HG03565 (cell line): ENCODE results near the gene ARPC1B.
"Not testable (repeated sequence)": the region's sequence is repeated elsewhere in the genome, so short reads cannot be mapped to it uniquely, and the experiment has no call there.

ENCODE experiments used
- ATAC-seq: cut with Tn5 transposase; IDR thresholded peaks from one replicate; pipeline ENCODE4 v1.9.1; 2021; ENCODE audit warnings: mild to moderate bottlenecking, moderate library complexity; ENCODE audit not compliant: unreplicated experiment

The ARPC1B gene

GRCh38 chr7:99374111-99375064 lies at the start of gene ARPC1B:
Gene ARPC1B (plus strand): TSS chr7:99374730. CDS start chr7:99385715, 10,985 bp downstream.
- ATAC-seq: peak; percentile 41

- no peak for ATAC-seq
Observed at GRCh38 chr7:99325001-99325493, 49.5 kb upstream of the ARPC1B start.

GRCh38 chr7:99325592-99326407 lies 48.7 kb upstream of the ARPC1B start, which contains the start of gene ARPC1A:
Gene ARPC1A (plus strand): TSS chr7:99325898. CDS start chr7:99333354, 7,456 bp downstream.
- peak; percentile 89 for ATAC-seq

- ATAC-seq: no peak
Observed at GRCh38 chr7:99326408-99326782, 48.1 kb upstream of the ARPC1B start.

DNA sequence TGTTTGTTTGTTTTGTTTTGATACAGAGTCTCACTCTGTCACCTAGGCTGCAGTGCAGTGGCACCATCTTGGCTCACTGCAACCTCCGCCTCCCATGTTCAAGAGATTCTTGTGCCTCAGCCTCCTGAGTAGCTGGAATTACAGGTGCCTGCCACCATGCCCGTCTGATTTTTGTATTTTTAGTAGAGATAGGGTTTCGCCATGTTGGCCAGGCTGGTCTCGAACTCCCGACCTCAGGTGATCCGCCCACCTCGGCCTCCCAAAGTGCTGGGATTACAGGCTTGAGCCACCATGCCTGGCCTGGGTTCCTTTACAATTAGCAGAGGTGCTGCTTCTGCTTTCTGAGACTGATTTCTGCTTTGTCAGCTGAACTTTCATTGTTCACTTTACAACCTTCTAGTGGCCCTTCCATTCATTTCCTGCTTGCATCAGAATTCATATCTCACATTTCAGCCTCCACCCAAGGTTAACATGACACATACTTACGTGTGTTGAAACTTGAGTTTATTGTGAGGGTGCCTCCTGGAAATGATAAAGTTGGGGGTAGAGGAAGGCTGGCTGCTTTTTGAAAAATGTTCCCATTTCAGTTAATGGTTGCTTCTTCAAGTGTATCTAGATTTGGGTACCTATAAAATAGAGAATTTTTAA lies 44.1 kb upstream of the ARPC1B start:
- not testable (repeated sequence) for ATAC-seq

- ATAC-seq: no peak
Observed at GRCh38 chr7:99331002-99331401, 43.5 kb upstream of the ARPC1B start.

DNA sequence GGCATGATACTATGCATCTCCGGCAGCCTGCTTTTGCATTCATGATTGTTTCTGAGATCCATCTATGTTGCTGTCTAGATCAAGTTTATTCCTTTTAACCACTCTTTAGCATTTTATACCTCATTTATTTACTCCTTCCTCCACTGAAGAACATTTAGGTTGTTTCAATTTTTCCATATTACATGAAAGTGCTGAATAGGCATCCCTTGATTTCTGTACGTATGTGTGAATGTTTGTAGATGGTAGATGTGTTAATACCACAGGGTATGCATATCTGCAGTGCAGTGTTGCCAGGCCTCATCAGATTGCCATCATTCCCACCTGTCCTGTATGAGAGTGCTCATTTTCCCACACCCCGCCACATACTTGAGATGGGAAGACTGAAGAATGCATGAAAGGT lies 34.9 kb upstream of the ARPC1B start:
- ATAC-seq: no peak

GRCh38 chr7:99340659-99341058 lies 33.9 kb upstream of the ARPC1B start:
- ATAC-seq: no peak

DNA sequence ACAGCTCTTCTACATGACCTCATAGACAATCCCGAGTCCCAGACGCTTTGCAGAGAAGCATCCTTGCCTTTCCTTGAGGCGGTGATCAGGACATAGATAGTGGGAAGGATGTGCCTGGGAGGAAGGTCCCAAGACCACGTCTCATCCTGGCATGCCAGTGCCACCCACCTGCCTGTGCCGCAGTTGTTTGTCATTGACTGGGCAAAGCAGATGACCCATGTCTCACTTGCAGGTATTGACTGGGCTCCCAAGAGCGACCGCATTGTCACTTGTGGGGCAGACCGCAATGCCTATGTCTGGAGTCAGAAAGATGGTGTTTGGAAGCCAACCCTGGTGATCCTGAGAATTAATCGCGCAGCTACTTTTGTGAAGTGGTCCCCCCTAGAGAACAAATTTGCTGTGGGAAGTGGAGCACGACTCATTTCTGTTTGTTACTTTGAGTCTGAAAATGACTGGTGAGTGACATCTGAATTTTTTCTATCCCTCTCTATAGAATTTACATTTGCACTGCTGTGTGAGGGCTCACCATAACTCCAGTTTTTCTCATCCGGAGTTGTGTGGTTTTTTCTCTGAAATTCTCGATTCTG lies 30.4 kb upstream of the ARPC1B start:
- ATAC-seq: no peak

- ATAC-seq: not testable (repeated sequence)
Observed at GRCh38 chr7:99350641-99351040, 23.9 kb upstream of the ARPC1B start.

DNA sequence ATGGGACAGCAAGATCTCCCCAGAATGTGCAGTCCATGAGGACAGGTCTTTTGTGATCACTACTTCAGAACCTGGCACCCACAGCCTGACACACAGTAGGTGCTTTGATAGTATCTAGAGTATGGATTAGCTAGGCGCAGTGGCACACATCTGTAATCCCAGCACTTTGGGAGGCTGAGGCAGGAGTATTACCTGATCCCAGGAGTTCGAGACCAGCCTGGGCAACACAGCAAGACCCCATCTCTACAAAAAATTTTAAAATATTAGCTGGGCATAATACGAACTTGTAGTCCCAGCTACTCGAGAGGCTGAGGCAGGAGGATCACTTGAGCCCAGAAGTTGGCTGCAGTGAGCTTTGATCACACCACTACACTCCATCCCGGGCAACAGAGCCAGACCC lies 22.3 kb upstream of the ARPC1B start:
- no peak for ATAC-seq

GRCh38 chr7:99355098-99355497 lies 19.4 kb upstream of the ARPC1B start:
- no peak for ATAC-seq

DNA sequence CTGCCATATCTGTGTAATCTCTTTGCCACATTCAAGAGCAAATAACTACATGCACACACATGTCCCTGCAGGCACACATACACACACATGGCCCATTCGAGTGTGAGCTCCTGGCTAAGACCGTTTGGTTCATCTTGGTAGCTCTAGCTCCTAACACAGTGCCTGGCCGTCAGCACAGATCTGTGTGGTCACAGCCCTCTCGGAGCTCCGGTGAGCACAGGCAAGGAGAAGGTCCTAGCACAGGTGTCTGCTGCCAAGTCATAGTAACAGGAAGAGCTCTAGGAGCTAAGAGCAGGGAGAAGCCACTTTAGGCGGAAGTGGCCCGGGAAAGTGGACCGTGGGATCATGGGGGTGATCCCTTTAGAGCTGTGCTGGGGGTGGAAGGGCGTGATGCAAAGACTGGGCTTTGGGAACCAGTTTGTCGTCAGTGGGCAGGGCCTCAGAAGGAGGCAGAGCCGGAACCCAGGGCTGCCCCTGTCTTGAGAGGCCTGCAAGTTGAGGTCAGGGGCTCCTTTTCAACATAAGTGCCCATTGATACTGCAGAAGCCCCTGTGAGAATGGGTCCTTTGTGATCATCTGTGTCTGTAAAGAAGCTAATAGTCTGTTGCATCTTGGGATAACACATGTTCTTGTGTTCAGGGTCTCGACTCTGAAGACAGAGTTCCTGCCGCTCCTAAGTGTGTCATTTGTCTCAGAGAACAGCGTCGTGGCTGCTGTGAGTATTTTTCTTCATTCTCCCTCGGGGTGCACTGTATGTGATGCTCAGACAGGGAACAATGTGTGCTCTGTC lies 16.6 kb upstream of the ARPC1B start:
- no peak for ATAC-seq

GRCh38 chr7:99358521-99358920 lies 16.0 kb upstream of the ARPC1B start:
- ATAC-seq: not testable (repeated sequence)

DNA sequence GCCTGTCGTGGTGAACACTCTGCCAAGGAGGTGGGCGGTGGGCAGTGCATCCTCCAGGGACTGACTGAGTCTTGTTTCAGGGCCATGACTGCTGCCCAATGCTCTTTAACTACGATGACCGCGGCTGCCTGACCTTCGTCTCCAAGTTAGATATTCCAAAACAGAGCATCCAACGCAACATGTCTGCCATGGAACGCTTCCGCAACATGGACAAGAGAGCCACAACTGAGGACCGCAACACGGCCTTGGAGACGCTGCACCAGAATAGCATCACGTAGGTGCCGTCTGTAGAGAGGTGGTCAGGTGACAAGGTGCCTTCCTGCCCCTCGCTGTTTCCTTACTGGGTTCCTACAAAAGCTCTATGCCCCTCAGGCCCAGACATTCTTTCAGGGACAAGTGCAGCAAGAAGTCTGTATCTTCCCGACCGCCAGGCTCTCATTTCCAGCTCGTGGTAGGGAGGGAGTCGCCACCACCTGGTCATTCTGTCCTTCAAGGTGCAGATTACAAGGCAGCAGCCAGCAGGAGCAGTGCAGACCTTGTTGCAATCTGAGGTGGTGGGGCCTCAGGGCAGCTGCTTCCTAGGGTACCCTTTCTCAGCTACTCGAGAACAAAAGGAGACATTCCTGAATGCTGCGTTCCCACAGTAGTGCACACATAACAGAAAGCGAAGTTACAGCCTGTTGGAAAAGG lies 14.9 kb upstream of the ARPC1B start:
- no peak for ATAC-seq

DNA sequence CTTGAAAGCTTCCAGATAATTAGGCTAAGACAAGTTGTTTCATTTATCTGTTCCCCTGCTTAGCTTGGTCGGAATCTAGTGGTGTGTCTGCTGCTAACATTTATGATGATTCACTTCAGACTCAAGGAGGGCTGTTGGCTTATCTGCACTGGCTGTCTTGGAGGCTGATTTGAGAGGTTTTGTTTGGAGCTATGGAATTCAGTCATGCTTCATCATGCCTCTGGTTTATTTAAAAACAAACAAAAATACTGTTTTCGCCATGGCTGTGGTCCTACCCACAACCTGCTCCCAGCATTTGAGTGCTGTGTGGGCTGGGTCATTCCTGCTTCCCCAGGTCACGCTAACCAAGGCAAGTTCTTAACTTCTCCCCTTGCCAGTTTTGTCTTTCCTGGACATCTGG lies 11.7 kb upstream of the ARPC1B start:
- ATAC-seq: no peak

DNA sequence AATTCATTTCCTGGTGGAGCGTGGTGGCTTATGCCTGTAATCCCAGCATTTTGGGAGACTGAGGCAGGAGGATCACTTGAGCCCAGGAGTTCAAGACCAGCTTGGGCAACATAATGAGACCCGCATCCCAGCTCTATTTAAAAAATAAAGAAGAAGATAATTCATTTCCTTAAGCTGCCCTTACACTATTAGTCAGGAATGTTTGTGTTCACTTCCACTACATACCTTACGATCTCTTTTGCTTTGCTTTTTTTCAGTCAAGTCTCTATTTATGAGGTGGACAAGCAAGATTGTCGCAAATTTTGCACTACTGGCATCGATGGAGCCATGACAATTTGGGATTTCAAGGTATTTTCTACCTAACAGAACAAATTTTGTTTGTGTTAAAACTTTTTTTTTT lies 11.2 kb upstream of the ARPC1B start:
- ATAC-seq: no peak

DNA sequence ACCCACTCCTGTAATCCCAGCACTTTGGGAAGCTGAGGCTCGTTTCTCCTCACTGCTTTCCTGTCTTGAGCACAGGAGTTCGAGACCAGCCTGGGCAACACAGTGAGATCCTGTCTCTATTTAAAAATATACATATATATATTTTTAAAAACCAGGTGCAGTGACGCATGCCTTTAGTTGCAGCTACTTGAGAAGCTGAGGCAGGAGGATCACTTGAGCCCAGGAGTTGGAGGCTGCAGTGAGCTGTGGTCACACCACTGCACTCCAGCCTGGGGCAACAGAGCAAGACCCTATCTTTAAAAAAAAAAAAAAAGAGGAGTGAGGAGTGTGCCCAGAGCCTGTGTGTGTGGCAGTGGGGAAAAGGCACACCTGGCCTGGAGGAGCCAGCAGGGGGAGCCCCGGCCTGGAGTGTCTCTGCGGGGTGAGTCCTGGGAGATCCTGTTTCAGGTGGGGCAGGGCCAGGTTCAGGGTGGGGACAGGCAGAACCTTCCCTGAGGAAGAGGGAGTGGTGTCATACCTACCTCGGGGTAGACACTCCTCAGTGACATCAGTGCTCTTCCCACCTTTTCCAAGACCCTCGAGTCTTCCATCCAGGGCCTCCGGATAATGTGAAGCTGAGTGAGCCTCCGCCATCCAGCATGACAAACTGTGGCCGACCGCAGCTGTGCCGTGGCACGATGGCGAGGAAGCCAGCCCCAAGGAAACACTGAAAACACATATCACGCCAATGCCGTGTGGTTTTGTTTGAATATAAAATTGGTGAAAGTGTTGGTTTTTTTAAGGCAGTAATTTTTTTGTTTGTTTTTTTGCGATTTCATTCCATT lies 9.0 kb upstream of the ARPC1B start:
- no peak for ATAC-seq
